CD4-positive, alpha-beta T cell treated with Interleukin-4 for 4 hours (primary cell): ENCODE data around the gene CHAT.

ENCODE experiments used
- DNase-seq: peaks from one replicate; pipeline ENCODE4 v3.0.0-alpha.2; 2020

Gene CHAT

DNA sequence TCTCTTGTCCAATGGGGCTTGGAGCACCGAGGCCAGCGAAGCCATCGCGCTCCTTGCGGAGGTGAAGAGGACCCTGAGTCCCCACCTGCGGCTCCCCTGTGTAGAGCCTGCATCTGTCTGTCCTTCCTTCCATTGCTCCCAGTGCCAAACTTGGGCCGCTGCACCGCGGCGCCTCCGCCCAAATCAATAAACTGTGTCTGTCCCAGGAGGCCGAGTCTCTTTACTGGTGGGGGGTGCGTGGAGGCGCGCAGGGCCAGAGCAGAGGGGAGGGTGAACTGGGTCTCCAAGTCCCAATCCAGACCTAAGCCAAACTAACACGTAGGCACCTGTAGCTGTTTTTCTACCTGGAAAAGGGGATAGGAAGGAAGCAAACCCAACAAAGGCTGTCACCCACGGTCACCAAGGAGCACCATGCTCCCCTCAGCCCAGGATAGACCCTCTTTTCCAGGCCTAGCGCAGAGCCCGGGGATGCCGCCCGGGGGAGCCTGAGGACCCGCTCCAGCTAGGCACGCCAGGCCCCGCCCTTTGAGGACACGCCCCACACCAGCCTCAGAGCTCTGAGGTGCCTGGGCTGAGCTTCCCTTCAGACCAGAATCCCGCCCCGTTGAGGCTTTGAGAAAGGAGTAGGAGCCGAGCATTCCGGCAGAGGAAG is 1.2 kb upstream of the CHAT start:
- no peak for DNase-seq

DNA sequence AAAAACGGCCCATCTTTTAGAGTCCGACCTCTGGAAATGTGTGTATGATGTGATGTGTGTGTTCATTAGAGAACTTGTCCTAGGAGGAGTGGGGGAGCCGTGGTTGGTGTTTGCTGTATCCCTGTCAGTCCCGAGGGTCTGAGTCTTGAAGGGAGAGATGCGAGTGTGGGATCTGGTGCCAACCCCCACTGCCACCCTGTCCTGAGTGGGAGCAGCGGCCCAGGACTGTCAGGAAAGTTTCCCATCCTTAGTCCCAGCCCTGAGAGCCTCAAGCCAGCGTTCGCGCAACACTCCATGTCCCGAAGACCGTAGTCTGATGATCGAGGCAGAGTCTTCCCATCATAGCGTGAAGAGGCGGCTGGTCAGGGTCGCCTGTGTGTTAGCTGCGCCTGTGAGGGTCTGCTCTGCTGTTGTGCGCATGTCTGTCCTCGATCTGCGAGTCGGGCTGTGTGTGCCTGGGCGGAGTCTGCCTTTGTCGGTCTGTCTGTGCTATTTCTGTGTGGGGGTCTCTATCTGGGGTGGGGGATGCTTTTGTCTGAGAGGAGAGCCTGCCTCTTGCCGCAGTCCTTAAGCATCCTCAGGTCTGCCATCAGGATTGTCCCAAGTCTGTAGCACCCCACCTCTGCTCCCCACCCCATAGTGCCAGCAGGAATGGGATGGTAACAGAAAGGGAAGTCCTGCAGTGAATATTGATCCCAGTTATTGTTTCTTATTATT is 514 bp upstream of the CHAT start:
- no peak for DNase-seq

GRCh38 chr10:49614242-49615198 is 683 bp downstream of the CHAT start:
- DNase-seq, result no peak

DNA sequence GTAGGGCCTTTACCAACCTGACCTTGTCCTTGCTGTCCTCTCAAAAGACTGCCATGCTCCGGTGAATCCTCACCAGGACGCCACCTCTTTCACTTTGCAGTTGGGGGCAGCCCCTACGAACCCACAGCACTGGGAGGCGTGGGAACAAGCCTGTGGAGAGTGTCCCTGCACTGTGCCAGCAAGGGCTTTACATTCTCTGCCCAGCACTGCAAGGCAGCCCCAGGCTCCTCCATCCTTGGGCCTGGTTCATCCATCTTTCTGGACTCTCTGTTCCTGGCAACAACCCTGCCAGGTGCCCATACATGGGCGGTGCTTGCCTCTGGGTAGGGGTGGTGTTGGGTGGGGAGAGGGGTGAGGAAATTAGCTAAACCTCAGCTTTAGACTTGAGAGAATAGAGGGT is 1.4 kb downstream of the CHAT start:
- DNase-seq, result no peak

- no peak for DNase-seq
Observed at GRCh38 chr10:49615721-49616120, 1.9 kb downstream of the CHAT start.

DNA sequence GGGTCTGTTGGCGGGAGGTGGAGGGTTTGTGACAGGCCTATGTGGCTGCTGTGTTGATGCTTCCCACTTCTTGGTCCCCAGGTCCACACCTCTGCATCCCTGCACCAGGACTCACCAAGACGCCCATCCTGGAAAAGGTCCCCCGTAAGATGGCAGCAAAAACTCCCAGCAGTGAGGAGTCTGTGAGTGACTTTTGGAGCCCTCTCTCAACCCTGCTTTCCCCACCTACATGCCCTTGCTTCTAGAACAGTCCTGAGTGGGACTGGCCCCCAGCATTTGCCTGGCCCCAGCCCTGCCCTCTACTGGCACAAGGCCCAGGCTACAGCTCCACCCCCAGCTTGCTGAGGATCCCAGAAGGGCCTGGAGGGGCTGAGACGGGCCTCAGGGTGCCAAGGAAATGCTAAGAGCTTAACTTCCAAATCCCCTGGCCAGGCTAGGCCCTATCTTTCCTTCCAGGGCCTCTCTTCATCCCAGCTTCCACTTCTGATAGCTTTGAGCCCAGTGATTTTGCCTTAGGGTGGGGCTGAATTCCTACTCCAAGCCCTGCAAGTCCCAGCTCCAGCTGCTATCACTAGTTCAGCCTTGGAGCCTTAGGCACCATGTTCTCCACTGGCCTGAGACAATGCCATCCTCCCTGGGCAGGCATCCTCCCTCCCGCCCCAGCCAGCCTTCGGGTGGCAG is 2.7 kb downstream of the CHAT start:
- DNase-seq, result no peak

- no peak for DNase-seq
Observed at GRCh38 chr10:49617121-49618020, 3.5 kb downstream of the CHAT start.

- no peak for DNase-seq
Observed at GRCh38 chr10:49618821-49619220, 5.0 kb downstream of the CHAT start.

DNA sequence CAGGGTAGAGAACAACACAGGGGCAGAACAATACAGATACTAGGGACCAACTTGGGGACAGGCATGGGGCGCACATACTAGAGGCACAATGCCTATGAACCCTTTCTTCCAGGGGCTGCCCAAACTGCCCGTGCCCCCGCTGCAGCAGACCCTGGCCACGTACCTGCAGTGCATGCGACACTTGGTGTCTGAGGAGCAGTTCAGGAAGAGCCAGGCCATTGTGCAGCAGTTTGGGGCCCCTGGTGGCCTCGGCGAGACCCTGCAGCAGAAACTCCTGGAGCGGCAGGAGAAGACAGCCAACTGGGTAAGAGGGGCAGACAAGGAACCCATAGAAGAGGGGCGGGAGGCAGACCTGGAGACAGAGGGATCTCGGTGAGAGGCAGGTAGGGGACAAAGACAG is 5.8 kb downstream of the CHAT start:
- no peak for DNase-seq

- DNase-seq, result no peak
Observed at GRCh38 chr10:49620286-49620810, 6.5 kb downstream of the CHAT start.

DNA sequence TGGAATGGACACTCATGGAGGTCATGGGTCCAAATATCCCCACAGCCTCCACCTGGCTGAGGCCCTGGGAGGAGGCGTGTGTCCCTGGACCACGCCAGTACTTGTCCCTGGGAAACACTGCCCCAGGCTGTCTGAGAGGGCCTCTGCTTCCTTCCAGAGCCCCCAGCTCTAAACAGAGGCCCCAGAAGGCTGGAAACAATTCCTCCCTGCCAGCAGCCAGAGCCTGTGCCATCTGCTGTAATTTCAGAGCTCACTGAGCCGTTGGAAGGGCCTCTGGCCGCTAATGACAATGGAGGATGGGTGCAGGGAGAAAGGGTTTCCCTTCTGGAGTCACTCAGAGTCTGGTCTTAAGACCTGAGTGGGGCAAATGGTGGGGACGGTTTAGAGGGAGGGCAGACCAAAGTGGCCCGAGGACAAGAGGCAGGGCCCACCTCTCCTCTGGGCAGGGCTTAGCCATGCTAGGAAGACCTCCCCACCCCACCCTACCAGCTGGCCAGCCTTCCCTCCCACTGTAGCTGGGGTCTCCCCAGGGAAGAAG is 7.1 kb downstream of the CHAT start:
- DNase-seq, result no peak

- DNase-seq, result no peak
Observed at GRCh38 chr10:49621561-49621960, 7.7 kb downstream of the CHAT start.

DNA sequence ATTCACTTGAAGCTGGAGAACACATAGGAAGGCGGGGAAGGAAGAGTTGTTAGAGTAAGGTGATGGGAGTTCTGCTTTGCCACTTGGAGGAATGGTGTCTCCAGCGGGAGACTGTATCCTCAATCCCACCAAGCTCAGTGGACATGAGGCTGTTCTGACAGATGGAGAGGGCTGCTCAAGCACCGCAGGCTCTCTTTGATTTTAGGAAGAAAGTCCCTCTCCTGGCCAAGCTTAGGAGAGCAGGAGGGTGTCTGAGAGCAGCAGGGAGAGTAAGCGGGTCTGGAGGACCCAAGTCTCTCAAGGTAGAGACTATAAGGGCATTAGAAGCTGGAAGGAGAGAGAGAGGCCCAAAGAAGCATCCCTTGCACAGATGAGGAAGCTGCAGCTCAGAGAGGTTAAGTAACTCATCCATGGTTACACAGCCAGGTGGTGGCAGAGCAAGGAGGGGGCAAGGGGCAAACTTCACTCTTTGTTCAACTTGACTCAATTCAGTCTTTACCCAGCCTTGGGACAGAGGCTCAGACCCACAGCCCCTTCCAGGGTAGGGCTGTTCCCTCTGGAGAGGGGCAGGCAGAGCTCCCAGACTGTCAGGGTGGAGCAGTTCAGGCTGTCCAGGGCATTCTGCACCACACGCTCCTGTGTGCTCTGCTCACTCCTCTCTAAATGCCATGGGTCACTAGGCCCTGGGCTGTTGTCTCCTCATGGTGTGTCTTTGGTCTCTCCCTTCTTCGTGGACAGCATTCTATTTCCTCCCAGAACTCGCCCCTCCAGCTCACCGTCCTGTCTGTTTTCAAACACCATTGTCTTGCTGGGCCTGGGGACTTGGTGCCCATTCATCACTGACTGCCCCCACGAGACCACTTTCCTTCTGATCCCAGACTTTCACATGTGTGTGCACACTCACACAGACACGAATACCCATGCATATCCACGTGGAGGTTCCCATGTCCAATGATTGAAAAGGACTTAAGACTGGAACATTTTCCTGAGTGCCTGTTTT is 8.9 kb downstream of the CHAT start:
- DNase-seq, result no peak

DNA sequence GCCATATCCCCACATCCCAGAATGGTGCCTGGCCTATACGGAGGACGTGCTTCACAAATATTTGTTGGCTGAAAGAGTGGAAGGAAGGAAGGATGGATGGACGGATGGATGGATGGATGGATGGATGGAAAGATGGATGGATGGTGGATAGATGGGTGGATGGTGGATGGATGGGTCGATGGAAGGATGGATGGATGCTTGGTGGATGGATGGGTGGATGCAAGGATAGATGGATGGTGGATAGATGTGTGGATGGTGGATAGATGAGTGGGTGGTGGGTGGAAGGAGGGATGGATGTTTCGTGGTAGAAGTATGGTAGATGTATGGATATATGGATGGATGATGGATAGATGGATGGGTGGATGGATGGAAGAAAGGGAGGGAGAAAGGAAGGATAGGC is 10.8 kb downstream of the CHAT start:
- no peak for DNase-seq

DNA sequence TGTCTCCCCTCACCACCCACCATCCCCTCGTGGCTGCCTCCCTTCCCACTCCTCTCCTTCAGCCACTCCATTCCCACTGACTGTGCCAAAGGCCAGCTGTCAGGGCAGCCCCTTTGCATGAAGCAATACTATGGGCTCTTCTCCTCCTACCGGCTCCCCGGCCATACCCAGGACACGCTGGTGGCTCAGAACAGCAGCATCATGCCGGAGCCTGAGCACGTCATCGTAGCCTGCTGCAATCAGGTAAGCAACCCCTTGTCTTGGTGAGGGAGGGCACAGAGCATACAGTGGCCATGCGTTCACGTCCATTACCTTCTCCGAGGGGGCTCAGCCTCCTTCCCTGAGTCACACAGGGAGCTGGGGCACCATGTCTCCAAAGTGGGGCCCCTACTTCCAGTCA is 11.6 kb downstream of the CHAT start:
- no peak for DNase-seq

GRCh38 chr10:49627038-49627437 is 13.2 kb downstream of the CHAT start:
- DNase-seq, result no peak

DNA sequence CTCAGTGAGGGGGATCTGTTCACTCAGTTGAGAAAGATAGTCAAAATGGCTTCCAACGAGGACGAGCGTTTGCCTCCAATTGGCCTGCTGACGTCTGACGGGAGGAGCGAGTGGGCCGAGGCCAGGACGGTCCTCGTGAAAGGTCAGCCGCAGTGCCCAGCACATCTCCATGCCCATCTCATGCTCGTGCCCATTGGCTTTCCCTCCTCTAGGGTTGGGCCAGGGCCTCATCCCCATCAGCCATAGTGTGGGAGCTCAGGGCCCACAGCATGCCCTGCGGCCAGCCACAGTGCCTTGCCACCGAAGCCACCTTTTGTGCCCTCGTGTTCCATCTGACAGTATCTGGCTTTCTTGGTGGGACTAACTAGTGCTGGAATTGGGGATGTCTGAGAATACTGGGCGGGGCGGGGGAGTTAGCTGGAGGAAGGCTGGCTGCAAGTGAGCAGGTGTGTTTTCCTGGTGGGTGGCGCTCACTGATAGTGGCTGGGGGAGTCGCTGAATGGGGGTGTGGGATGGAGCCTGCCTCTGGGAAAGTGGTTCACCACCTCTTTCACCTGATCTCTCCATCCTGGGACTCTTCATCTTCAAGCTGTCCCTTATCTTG is 13.9 kb downstream of the CHAT start:
- no peak for DNase-seq

GRCh38 chr10:49628599-49628998 is 14.8 kb downstream of the CHAT start:
- DNase-seq, result no peak

- DNase-seq, result no peak
Observed at GRCh38 chr10:49629431-49629881, 15.6 kb downstream of the CHAT start.

GRCh38 chr10:49631975-49632374 is 18.1 kb downstream of the CHAT start:
- DNase-seq, result no peak
